GM21576 (cell line): ENCODE measurements around the gene CDKL2.
"Not testable (repeated sequence)": the region's sequence is repeated elsewhere in the genome, so short reads cannot be mapped to it uniquely, and the experiment has no call there.

Experiments used
- ATAC-seq: cut with Tn5 transposase; IDR thresholded peaks from one replicate; pipeline ENCODE4 v1.9.1; 2021; ENCODE audit warnings: mild to moderate bottlenecking, moderate library complexity; ENCODE audit not compliant: unreplicated experiment

The CDKL2 gene

GRCh38 chr4:75630174-75630936, at the start of gene CDKL2:
TSS of gene CDKL2 (minus strand) at chr4:75630528. CDS start at chr4:75625988, 4,540 bp downstream.
- peak; percentile 98 for ATAC-seq

GRCh38 chr4:75678965-75679364, 48.6 kb upstream of the CDKL2 start:
- no peak for ATAC-seq

DNA sequence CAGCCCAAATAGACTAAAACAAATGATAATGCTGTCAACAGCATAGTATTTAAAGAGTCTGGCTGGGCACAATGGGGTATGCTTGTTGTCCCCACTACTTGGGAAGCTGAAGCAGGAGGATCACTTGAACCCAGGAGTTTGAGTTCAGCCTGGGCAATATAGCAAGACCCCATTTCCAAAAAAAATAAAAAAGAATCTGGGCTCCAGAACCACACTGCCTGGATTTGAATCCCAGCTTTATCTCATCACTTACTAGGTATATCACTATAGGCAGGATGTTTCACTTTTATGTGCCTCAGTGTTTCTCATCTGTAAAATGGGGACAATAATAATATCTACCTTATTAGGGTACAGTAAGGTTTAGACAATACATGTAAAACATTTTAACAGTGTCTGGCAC, 48.1 kb upstream of the CDKL2 start:
- no peak for ATAC-seq

- no peak for ATAC-seq
Observed at GRCh38 chr4:75675004-75675531, 44.7 kb upstream of the CDKL2 start.

- ATAC-seq, result no peak
Observed at GRCh38 chr4:75673959-75674328, 43.6 kb upstream of the CDKL2 start.

GRCh38 chr4:75673027-75673958, 43.0 kb upstream of the CDKL2 start, which contains the start of gene G3BP2:
TSS of gene G3BP2 (minus strand) at chr4:75673411. CDS start at chr4:75662025, 11,386 bp downstream.
- peak; percentile 94 for ATAC-seq

DNA sequence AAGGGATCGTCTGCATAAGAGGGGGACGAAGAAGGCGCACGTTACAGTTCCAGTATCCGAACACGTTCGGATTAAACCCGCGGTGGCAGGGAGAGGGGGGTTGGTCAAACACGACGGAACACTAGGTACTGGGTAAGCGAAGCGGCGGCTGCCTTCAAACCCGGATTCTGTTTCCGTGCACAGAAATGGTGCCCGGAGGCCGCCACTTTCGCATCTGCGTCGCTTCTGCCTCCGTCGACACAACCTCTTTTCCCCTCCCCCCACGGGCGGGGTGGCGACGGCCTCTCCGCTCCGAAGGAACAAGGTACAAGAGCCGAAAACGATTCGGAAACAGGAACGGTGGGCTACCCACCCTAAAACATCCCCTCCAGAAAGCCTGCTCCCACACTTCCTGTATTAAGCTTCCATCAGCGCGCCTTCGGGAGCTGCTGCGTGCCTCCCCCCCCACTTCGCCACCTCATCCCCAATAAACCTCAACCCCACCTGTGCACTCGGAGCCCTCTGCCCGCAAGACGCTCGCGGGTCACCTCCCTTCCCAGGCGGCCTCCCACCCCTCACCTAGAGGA, 42.2 kb upstream of the CDKL2 start:
- ATAC-seq, result peak; percentile 26

- ATAC-seq, result no peak
Observed at GRCh38 chr4:75671802-75672421, 41.6 kb upstream of the CDKL2 start.

DNA sequence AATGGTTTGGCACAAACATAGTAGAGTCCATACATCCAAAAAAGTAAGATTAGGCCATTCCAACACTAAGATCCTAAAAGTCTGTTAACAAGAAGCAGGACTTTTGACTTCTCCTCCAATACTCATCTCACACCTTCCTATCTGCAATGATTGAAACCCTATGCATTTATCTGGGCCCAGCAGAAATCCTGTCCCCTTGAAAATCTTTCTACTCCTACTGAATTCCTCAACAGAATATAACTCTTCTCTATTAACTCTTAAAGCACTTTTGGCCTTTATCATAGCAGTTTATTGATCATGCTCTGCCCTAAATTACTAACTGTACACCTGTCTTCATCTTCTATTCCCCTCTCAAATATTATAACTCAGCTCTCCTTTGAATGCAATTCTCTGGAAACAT, 38.3 kb upstream of the CDKL2 start:
- no peak for ATAC-seq

GRCh38 chr4:75667636-75668035, 37.3 kb upstream of the CDKL2 start:
- not testable (repeated sequence) for ATAC-seq

DNA sequence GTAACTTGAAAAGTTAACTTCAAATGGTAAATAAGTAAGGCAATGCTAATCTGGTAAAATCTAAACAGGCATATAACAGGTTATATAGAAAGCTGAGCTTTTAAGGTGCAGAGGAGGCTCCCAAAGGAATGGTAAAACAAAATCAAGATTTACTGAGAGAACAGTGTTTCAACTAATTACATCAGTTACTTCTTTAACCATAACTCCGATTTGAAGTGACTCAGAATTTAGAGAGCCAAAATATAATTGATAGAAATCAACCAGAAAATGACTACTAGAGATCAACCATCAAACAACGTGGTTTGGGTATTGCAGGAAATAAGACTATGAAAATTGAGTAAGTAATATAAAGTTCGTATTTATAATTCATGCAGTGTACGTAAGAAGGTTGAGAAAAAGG, 36.0 kb upstream of the CDKL2 start:
- no peak for ATAC-seq

DNA sequence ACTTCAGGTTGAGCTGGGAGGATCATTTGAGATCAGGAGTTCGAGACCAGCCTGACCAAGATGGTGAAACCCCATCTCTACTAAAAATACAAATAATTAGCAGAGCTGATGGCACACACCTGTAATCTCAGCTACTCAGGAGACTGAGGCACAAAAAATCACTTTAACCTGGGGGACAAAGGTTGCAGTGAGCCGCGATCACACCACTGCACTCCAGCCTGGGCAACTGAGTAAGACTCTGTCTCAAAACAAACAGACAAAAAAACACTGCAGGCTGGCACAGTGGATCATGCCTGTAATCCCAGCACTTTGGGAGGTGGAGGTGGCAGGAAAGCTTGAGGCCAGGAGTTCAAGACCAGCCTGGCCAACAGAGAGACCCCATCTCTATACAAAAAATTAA, 34.3 kb upstream of the CDKL2 start:
- not testable (repeated sequence) for ATAC-seq

DNA sequence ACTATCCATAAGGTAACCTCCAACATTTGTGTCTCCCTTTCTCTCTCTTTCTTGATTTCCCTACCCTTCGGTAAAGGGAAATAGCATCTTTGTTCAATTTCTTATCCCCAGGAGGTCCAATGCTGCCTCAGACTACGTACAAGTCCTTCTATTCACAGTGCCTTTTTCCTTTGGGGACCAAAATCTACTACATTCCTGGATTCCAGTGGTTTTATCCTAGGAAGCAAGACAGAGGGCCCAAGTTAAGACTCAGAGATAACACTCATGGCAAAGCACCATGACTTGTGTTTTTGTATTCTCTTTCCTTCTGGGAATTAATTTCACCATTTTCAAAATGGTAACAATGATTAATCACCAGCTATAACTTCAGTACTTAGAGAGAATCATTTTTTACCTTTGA, 32.3 kb upstream of the CDKL2 start:
- ATAC-seq, result no peak

DNA sequence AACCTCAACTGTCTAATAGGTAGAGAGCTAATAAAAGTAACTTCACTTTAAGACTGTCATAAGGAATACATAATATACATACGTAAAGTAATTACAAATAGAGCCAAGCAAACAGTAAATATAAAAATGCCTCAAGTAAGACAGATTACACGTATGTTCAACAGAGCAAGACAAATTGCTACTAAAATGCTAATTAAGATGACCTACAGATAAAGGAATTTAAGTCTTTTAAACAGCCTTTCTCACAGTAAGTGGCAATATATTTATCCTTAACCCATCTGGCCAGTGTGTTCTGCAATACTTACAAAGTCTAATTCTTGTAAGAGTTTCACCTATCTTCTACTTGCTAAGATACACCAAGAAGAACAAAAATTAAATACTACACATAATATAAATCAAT, 30.2 kb upstream of the CDKL2 start:
- no peak for ATAC-seq

DNA sequence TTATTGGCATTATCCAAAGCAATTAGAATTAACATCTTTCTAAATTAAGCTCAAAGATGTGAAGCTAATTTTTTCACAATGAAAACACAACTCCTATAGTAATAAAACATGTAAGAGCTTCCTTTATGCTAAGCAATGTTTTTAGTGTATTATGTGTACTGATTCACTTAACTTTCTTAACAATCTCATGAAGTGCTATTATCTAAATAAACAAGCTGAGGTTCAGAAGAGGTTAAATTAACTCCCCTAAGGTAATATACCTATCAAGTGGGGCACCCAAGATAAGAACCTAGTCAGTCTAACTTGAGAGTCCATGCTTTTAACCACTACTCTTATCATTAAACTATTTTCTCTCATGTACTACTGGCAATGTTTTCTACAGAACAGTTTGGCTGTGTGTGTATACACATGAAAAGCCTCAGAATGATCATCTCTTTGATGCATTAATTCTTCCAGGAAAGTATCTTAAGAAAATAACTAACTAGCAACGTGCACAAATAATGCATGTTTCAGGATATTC, 29.2 kb upstream of the CDKL2 start:
- no peak for ATAC-seq

GRCh38 chr4:75658876-75659275, 28.5 kb upstream of the CDKL2 start:
- no peak for ATAC-seq

GRCh38 chr4:75655562-75655961, 25.2 kb upstream of the CDKL2 start:
- ATAC-seq, result no peak

GRCh38 chr4:75654905-75655304, 24.6 kb upstream of the CDKL2 start:
- no peak for ATAC-seq

- no peak for ATAC-seq
Observed at GRCh38 chr4:75653845-75654503, 23.6 kb upstream of the CDKL2 start.

- no peak for ATAC-seq
Observed at GRCh38 chr4:75644095-75644494, 13.8 kb upstream of the CDKL2 start.
